Measurements from ENCODE around the gene TMCO5A. TPM values are rescaled to one million over a fixed set of nuclear protein-coding genes. Genes with fewer than 3 reads are reported as not detected.

Gene TMCO5A
- total and polyA plus RNA-seq, 9 of the 15 experiments (the other 6 are each of a cell fraction or from before 2014, with no cell fraction given): not detected

DNA sequence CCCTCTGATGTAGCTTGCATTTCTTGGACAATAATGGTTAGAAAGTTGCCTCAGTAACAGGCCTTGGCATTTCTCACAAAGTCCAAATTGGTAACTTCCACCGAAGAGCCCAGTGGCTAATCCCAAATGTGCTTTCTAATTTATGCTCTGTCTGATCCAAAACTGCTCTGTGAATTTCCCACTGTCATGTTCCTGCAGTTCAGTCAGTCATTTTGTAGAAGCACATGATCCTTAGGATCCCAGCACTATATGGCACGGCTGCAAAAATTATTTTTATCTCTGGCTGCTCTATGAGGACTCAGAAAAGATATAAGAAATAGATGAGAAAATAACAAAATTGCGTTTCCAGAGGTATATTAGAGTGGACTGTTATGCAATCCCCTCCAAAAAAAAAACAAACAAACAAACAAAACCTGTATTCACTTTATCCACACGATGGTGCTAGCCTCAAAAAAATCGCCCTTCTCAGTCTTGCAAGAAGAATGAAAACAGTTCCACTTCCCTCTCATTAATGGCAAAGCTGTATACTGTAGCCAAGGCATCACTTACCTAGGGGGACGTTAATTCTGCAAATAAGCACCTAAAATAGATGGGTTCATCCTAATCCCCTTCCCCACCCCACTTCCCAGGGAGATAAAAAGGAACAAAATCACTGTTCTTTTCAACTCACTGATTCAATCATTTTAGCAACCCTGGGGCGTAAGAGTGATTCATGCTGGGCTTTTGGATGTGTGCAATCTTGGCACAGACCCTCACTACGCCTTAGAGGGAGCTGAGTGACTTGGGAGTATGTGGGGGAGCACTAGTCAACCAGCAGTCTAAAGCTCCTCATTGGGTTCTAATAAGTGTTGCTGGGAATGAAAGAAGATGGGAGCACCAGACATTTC is 61.3 kb downstream of the TMCO5A start (continued):
- TF ChIP-seq REST (IDR thresholded peaks at IDR 0.05; ENCODE audit: borderline replicate concordance) (peak; percentile 77), REST (CRISPR knock-in tag; IDR thresholded peaks at IDR 0.05; ENCODE audit: low read depth) (no peak), GATAD2A (IDR thresholded peaks at IDR 0.05) (no peak), SAFB (IDR thresholded peaks at IDR 0.05; ENCODE audit: borderline replicate concordance, low read depth, low read length) (no peak), PTRF (tag; IDR thresholded peaks at IDR 0.05) (no peak), RUNX1 (IDR thresholded peaks at IDR 0.05; ENCODE audit: low read depth) (no peak), ZBTB33 (CRISPR knock-in tag; IDR thresholded peaks at IDR 0.05) (no peak), MTA3 (IDR thresholded peaks at IDR 0.05; ENCODE audit: borderline replicate concordance) (no peak), POLR3A (IDR thresholded peaks at IDR 0.05; ENCODE audit: borderline replicate concordance, extremely low read depth, insufficient read depth, insufficient read length) (no peak), MYBL2 (IDR thresholded peaks at IDR 0.05; ENCODE audit: low read depth) (no peak), MYBL2 (CRISPR knock-in tag; IDR thresholded peaks at IDR 0.05; ENCODE audit: borderline replicate concordance) (no peak), NFRKB (IDR thresholded peaks at IDR 0.05; ENCODE audit: low read depth) (no peak), RAD21 (CRISPR knock-in tag; conservative IDR thresholded peaks at IDR 0.05 in 1 of 2, IDR thresholded peaks at IDR 0.05 in 1 of 2) (peak; percentile 67 to 71), BRF1 (IDR thresholded peaks at IDR 0.05; ENCODE audit: borderline replicate concordance, extremely low read depth, insufficient read length) (no peak)
